Natural killer cell (primary cell): ENCODE results near the gene CLDN15. TPM values are rescaled to one million over a fixed set of nuclear protein-coding genes. Genes with fewer than 3 reads are reported as not detected.
A peak's percentile ranks its signal among the peaks of the same experiment; 100 is the strongest.

ENCODE experiments used
- ATAC-seq, 3 donors: fragments of 150-1000 bp in 2 of 3; fragments of 200-7000 bp in 1 of 3; cut with Tn5 transposase; 1 replicate in 1 of 3; 2 replicates in 2 of 3; pipeline ENCODE4 v1.10.0; 2021; ENCODE audit warnings: mild to moderate bottlenecking in 2 of 3, moderate library complexity in 2 of 3
- DNase-seq, 2 donors: peaks; one replicate each; pipeline versions ENCODE4 v3.0.0 to v3.0.0-alpha.2; 2013 to 2021; ENCODE audit warnings: mixed read lengths in 1 of 2
- H3K27ac ChIP-seq: one replicate; pipeline ENCODE4 v1.5.1; 2013; ENCODE audit warnings: mild to moderate bottlenecking, low read length
- H3K27me3 ChIP-seq: one replicate; pipeline ENCODE4 v1.6.1; 2013; ENCODE audit warnings: low read length; ENCODE audit not compliant: control insufficient read depth, insufficient read depth
- H3K36me3 ChIP-seq: one replicate; pipeline ENCODE4 v1.6.1; 2013; ENCODE audit warnings: low read length; ENCODE audit not compliant: control insufficient read depth, insufficient read depth
- H3K4me1 ChIP-seq: one replicate; pipeline ENCODE4 v1.6.1; 2013; ENCODE audit warnings: low read length; ENCODE audit not compliant: control insufficient read depth, insufficient read depth
- H3K4me3 ChIP-seq: one replicate; pipeline ENCODE4 v1.5.1; 2013; ENCODE audit warnings: low read length
- H3K9me3 ChIP-seq: one replicate; pipeline ENCODE4 v1.6.1; 2013; ENCODE audit warnings: low read length; ENCODE audit not compliant: control insufficient read depth, insufficient read depth
- H3K27ac Mint-ChIP-seq, 2 donors: one replicate each; pipeline ENCODE4 v1.8.0; 2022; ENCODE audit warnings: mild to moderate bottlenecking in 2 of 2, mixed read lengths in 2 of 2, moderate library complexity in 1 of 2
- H3K27me3 Mint-ChIP-seq, 2 donors: one replicate each; pipeline ENCODE4 v1.8.0; 2022; ENCODE audit warnings: low read depth in 2 of 2, mixed read lengths in 2 of 2
- H3K36me3 Mint-ChIP-seq: one replicate; pipeline ENCODE4 v1.8.0; 2022; ENCODE audit warnings: mixed read lengths
- H3K4me1 Mint-ChIP-seq, 2 donors: one replicate each; pipeline ENCODE4 v1.8.0; 2022; ENCODE audit warnings: mixed read lengths in 2 of 2
- H3K4me3 Mint-ChIP-seq: one replicate; pipeline ENCODE4 v1.8.0; 2022; ENCODE audit warnings: mild to moderate bottlenecking, moderate library complexity, mixed read lengths
- H3K9me3 Mint-ChIP-seq, 2 donors: one replicate each; pipeline ENCODE4 v1.8.0; 2022; ENCODE audit warnings: mixed read lengths in 2 of 2
- CTCF ChIP-seq: fragments of 200-600 bp; IDR thresholded peaks from one replicate; pipeline ENCODE4 v1.8.0; 2022; ENCODE audit warnings: antibody characterized with exemption
- WGBS: methylation state at CpG from one replicate; pipeline ENCODE4 v1.1.7; 2013; ENCODE audit warnings: missing lambda C conversion rate; ENCODE audit not compliant: insufficient coverage; 5-methylcytosine and 5-hydroxymethylcytosine counted together
- intact Hi-C: fragments of 100-400 bp; cut with micrococcal nuclease; formaldehyde crosslinking; loops from one replicate; pipeline ENCODE4 v1.14.2; 2022
- total RNA-seq, 4 donors: library from RNA; stranded (reverse); fragments of 120-200 nt in 1 of 4; gene quantifications; one replicate each; pipeline versions ENCODE4 v1.2.3 to v1.2.4, GENCODE V29; 2013 to 2022

The CLDN15 gene
- total RNA-seq, 3 donors from 2014 or later (not counting 1 experiment from before 2014, with no cell fraction given), result 13.7 to 22.0 (median 19.3) TPM

GRCh38 chr7:101218236-101219125, 19.1 kb downstream of the CLDN15 start:
- Mint-ChIP-seq H3K9me3 (no peaks in the 10 kb centered on the region), H3K27ac (peak overlapping the region; percentile 94 to 97), H3K36me3 (no peaks in the 10 kb centered on the region), H3K4me3 (peak overlapping the region; percentile 96), H3K27me3 (no peaks in the 10 kb centered on the region), H3K4me1 (peaks cover 39 to 57% of the 10 kb centered on the region in 2 donors)
- TF ChIP-seq CTCF, result no peak
- Histone ChIP-seq H3K36me3 (peaks cover 10% of the 10 kb centered on the region), H3K4me3 (peak overlapping the region; percentile 81), H3K27me3 (no peaks in the 10 kb centered on the region), H3K27ac (peak overlapping the region; percentile 82), H3K9me3 (no peaks in the 10 kb centered on the region), H3K4me1 (peaks cover 25% of the 10 kb centered on the region)
- intact Hi-C loops, result no loop called here
- ATAC-seq (peak in 2 of 3 donors; percentile 1 to 3), DNase-seq (no peak)
- 13% methylated on average over 25 of the region's 26 CpGs for WGBS

GRCh38 chr7:101217388-101218235, 20.0 kb downstream of the CLDN15 start, which contains the start of the genes PLOD3 and ZNHIT1:
Gene PLOD3, minus strand, starts transcription at chr7:101217581. Its CDS starts 307 bp downstream, at chr7:101217274.
Gene ZNHIT1, plus strand, starts transcription at chr7:101218165. Its CDS starts 31 bp downstream, at chr7:101218196.
- Histone ChIP-seq H3K36me3 (peaks cover 7% of the 10 kb centered on the region), H3K4me3 (peak within 1 kb of the TSS; percentile 81), H3K9me3 (no peaks in the 10 kb centered on the region), H3K27ac (peak within 1 kb of the TSS; percentile 82), H3K27me3 (no peaks in the 10 kb centered on the region), H3K4me1 (peaks cover 25% of the 10 kb centered on the region)
- Mint-ChIP-seq H3K27me3 (no peaks in the 10 kb centered on the region), H3K27ac (peak within 1 kb of the TSS; percentile 94 to 97), H3K36me3 (no peaks in the 10 kb centered on the region), H3K9me3 (no peaks in the 10 kb centered on the region), H3K4me3 (peak within 1 kb of the TSS; percentile 96), H3K4me1 (peaks cover 39 to 57% of the 10 kb centered on the region in 2 donors)
- TF ChIP-seq CTCF, result no peak
- DNase-seq (peak; percentile 94 to 100), ATAC-seq (peak; percentile 76 to 84 (median 82))
- WGBS, result under 1% methylated on average over 57 of the region's 57 CpGs
- intact Hi-C loops, result loop anchor here (1.0 kb wide), 1 partner anchor 27 kb away; no protein-coding TSS in a partner anchor

- Mint-ChIP-seq H3K27me3 (no peaks in the 10 kb centered on the region), H3K9me3 (no peaks in the 10 kb centered on the region), H3K4me3 (peak overlapping the region; percentile 96), H3K27ac (peak overlapping the region; percentile 94 to 97), H3K4me1 (peaks cover 39 to 52% of the 10 kb centered on the region in 2 donors), H3K36me3 (no peaks in the 10 kb centered on the region)
- ATAC-seq, result peak; percentile 2 to 5 (median 3)
- H3K4me1 ChIP-seq, result peaks cover 25% of the 10 kb centered on the region
- intact Hi-C loops, result loop anchor here (1.0 kb wide), 1 partner anchor 27 kb away; no protein-coding TSS in a partner anchor
- WGBS, result 3% methylated on average over 34 of the region's 34 CpGs
- no peaks in the 10 kb centered on the region for H3K27me3 ChIP-seq
- H3K9me3 ChIP-seq, result no peaks in the 10 kb centered on the region
- peak overlapping the region; percentile 81 for H3K4me3 ChIP-seq
- peak overlapping the region; percentile 82 for H3K27ac ChIP-seq
- no peak for TF ChIP-seq CTCF
- peaks cover 9% of the 10 kb centered on the region for H3K36me3 ChIP-seq
- peak; percentile 21 to 23 for DNase-seq
Observed at GRCh38 chr7:101216860-101217387, 20.7 kb downstream of the CLDN15 start.
